ENCODE data around the gene ADAM22.

The ADAM22 gene

GRCh38 chr7:88217675-88218428 is 283.8 kb downstream of the ADAM22 start:
- DNase-seq (ENCODE audit: low read depth in 2 of 2) = no peak

GRCh38 chr7:88218429-88218745 is 284.3 kb downstream of the ADAM22 start:
- no peak for DNase-seq (ENCODE audit: low read depth in 2 of 2)

GRCh38 chr7:88218836-88219605 is 285.0 kb downstream of the ADAM22 start:
- DNase-seq (ENCODE audit: low read depth in 2 of 2) = peak in 1 of 2 donors; percentile 12

- peak; percentile 85 for DNase-seq (ENCODE audit: low read depth in 2 of 2)
Measured at GRCh38 chr7:88219781-88220747, 286.0 kb downstream of the ADAM22 start, which contains the start of gene SRI. Gene SRI (minus strand): TSS chr7:88220038. CDS start chr7:88220026, 12 bp downstream.

GRCh38 chr7:88223265-88223664 is 289.2 kb downstream of the ADAM22 start:
- DNase-seq (ENCODE audit: low read depth in 2 of 2) = no peak

GRCh38 chr7:88224601-88225275 is 290.7 kb downstream of the ADAM22 start:
- no peak for DNase-seq (ENCODE audit: low read depth in 2 of 2)

GRCh38 chr7:88226201-88226600 is 292.1 kb downstream of the ADAM22 start:
- DNase-seq (ENCODE audit: low read depth in 2 of 2) = no peak

GRCh38 chr7:88226886-88227516 is 292.9 kb downstream of the ADAM22 start:
- no peak for DNase-seq (ENCODE audit: low read depth in 2 of 2)

- DNase-seq (ENCODE audit: low read depth in 2 of 2) = no peak
Measured at GRCh38 chr7:88229302-88229995, 295.4 kb downstream of the ADAM22 start.

GRCh38 chr7:88230646-88231045 is 296.6 kb downstream of the ADAM22 start:
- no peak for DNase-seq (ENCODE audit: low read depth in 2 of 2)

GRCh38 chr7:88233828-88234227 is 299.8 kb downstream of the ADAM22 start:
- no peak for DNase-seq (ENCODE audit: low read depth in 2 of 2)

GRCh38 chr7:88239852-88240251 is 305.8 kb downstream of the ADAM22 start:
- DNase-seq (ENCODE audit: low read depth in 2 of 2) = no peak

- no peak for DNase-seq (ENCODE audit: low read depth in 2 of 2)
Measured at GRCh38 chr7:88243345-88243909, 309.4 kb downstream of the ADAM22 start.

GRCh38 chr7:88244258-88244657 is 310.2 kb downstream of the ADAM22 start:
- DNase-seq (ENCODE audit: low read depth in 2 of 2) = no peak

Measured in stimulated activated CD8-positive, alpha-beta memory T cell treated with anti-CD3 and anti-CD28 coated beads, Interleukin-15, amount 100 ng/mL, for 48 hours (primary cell).